Thyroid gland (tissue), 4 donors: Measurements from ENCODE around the gene DKK1.
A peak's percentile ranks its signal among the peaks of the same experiment; 100 is the strongest.

Source experiments
- POLR2A ChIP-seq, 2 donors: fragments of 450-650 bp; IDR thresholded peaks; one replicate each; pipeline ENCODE4 v1.6.1; 2017; ENCODE audit warnings: antibody characterized with exemption in 2 of 2, mild to moderate bottlenecking in 2 of 2, moderate library complexity in 1 of 2
- TF ChIP-seq, protein P1 (sequence below), 6 experiments: fragments of 200-600 bp in 3 of 6; fragments of 450-650 bp in 3 of 6; sonication (generic) in 3 of 6; IDR thresholded peaks; one replicate each; pipeline ENCODE4 v1.5.1; 2016 to 2019; ENCODE audit warnings: antibody characterized with exemption in 6 of 6, mild to moderate bottlenecking in 2 of 6, inconsistent platforms in 1 of 6, moderate library complexity in 1 of 6

DNA sequence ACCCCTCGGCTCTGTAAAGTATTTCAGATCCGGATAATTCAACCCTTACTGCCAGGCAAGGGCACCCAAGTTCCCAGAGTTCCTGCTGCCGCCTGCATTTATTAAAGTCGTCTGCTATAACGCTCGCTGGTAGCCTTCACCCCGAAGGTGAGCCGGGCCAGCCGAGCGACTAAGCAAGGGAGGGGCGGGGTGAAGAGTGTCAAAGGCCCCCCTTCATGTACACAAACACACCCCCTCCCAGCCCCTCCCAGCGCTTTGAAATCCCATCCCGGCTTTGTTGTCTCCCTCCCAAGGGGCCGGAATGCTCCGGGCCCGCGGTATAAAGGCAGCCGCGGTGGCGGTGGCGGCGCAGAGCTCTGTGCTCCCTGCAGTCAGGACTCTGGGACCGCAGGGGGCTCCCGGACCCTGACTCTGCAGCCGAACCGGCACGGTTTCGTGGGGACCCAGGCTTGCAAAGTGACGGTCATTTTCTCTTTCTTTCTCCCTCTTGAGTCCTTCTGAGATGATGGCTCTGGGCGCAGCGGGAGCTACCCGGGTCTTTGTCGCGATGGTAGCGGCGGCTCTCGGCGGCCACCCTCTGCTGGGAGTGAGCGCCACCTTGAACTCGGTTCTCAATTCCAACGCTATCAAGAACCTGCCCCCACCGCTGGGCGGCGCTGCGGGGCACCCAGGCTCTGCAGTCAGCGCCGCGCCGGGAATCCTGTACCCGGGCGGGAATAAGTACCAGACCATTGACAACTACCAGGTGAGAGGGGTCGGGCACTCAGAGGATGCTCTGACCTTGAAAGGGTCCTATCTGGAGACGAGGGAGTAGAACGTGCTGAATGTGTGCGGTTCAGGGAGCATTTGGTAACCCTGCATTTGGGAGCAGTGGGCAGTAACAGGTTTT, at the start of gene DKK1:
- TF ChIP-seq, protein P1, sequence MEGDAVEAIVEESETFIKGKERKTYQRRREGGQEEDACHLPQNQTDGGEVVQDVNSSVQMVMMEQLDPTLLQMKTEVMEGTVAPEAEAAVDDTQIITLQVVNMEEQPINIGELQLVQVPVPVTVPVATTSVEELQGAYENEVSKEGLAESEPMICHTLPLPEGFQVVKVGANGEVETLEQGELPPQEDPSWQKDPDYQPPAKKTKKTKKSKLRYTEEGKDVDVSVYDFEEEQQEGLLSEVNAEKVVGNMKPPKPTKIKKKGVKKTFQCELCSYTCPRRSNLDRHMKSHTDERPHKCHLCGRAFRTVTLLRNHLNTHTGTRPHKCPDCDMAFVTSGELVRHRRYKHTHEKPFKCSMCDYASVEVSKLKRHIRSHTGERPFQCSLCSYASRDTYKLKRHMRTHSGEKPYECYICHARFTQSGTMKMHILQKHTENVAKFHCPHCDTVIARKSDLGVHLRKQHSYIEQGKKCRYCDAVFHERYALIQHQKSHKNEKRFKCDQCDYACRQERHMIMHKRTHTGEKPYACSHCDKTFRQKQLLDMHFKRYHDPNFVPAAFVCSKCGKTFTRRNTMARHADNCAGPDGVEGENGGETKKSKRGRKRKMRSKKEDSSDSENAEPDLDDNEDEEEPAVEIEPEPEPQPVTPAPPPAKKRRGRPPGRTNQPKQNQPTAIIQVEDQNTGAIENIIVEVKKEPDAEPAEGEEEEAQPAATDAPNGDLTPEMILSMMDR (IDR thresholded peaks at IDR 0.05): peak in 4 of 6 experiments; percentile 11 to 50 (median 36)
- TF ChIP-seq POLR2A (IDR thresholded peaks at IDR 0.05): no peak
